Measurements from ENCODE around the gene KREMEN1. TPM values are rescaled to one million over a fixed set of nuclear protein-coding genes. Genes with fewer than 3 reads are reported as not detected.

The KREMEN1 gene
- polyA plus RNA-seq, 1 of the 3 experiments (the other 2 are of a cell fraction): 10.0 TPM

- Histone ChIP-seq H3K4me3 (ENCODE audit: low read depth in 2 of 2, low read length in 1 of 2) (no peak overlapping the region), H3K9ac (no peak overlapping the region), H4K20me1 (ENCODE audit: insufficient read depth) (no peaks in the 10 kb centered on the region), H3K9me2 (no peaks in the 10 kb centered on the region), H3K9me3 (no peaks in the 10 kb centered on the region), H3K79me2 (ENCODE audit: insufficient read depth) (no peaks in the 10 kb centered on the region), H3K4me2 (no peak overlapping the region), H3K27ac (ENCODE audit: low read depth in 2 of 2, low read length in 1 of 2) (no peak overlapping the region), H3K36me3 (replicated peaks in 1 of 2; ENCODE audit: control insufficient read depth in 1 of 2, insufficient read depth in 2 of 2, low read length in 1 of 2) (no peaks in the 10 kb centered on the region), H2AFZ (ENCODE audit: low read depth) (no peak overlapping the region), H3K27me3 (ENCODE audit: insufficient read depth) (no peaks in the 10 kb centered on the region), H3F3A (replicated peaks; ENCODE audit: insufficient read depth) (no peaks in the 10 kb centered on the region), H3K4me1 (ENCODE audit: control insufficient read depth in 1 of 2, insufficient read depth in 2 of 2, low read depth in 1 of 2, low read length in 1 of 2) (peaks cover 0 to 4% of the 10 kb centered on the region in 2 experiments; a peak in 2 of 4 replicates)
- no peak for DNase-seq
- TF ChIP-seq MEF2A (IDR thresholded peaks at IDR 0.05; ENCODE audit: borderline replicate concordance, low read depth): no peak
- TF ChIP-seq GATA2 (CRISPR knock-in tag; IDR thresholded peaks at IDR 0.05): no peak
- no peak for TF ChIP-seq SIN3A (IDR thresholded peaks at IDR 0.05; ENCODE audit: borderline replicate concordance, low read depth, low read length)
- no peak for TF ChIP-seq POLR2AphosphoS5 (IDR thresholded peaks at IDR 0.05; ENCODE audit: low read depth, low read length)
- no peak for TF ChIP-seq RFX5 (IDR thresholded peaks at IDR 0.05; ENCODE audit: low read length)
- TF ChIP-seq FOXM1 (IDR thresholded peaks at IDR 0.05; ENCODE audit: low read depth): no peak
- ChIA-PET POLR2A (no interaction called here), CTCF (interaction anchor here (1.2 to 2.3 kb wide), 4 partner anchors 12 to 95 kb away, joined by 3 to 11 read pairs (median 6); no protein-coding TSS in a partner anchor)
- 98% methylated on average over 5 of the region's 9 CpGs for WGBS (ENCODE audit: low lambda C conversion rate)
Observed at GRCh38 chr22:29150701-29151100, 77.9 kb downstream of the KREMEN1 start.

- Histone ChIP-seq H3K27ac (ENCODE audit: low read depth in 2 of 2, low read length in 1 of 2) (no peak overlapping the region), H3K36me3 (replicated peaks in 1 of 2; ENCODE audit: control insufficient read depth in 1 of 2, insufficient read depth in 2 of 2, low read length in 1 of 2) (no peaks in the 10 kb centered on the region), H3K9me3 (no peaks in the 10 kb centered on the region), H2AFZ (ENCODE audit: low read depth) (no peak overlapping the region), H3K9me2 (no peaks in the 10 kb centered on the region), H4K20me1 (ENCODE audit: insufficient read depth) (no peaks in the 10 kb centered on the region), H3K4me1 (ENCODE audit: control insufficient read depth in 1 of 2, insufficient read depth in 2 of 2, low read depth in 1 of 2, low read length in 1 of 2) (peaks cover 0 to 4% of the 10 kb centered on the region in 2 experiments; a peak in 2 of 4 replicates), H3K27me3 (ENCODE audit: insufficient read depth) (no peaks in the 10 kb centered on the region), H3K9ac (no peak overlapping the region), H3K79me2 (ENCODE audit: insufficient read depth) (no peaks in the 10 kb centered on the region), H3F3A (replicated peaks; ENCODE audit: insufficient read depth) (no peaks in the 10 kb centered on the region), H3K4me3 (ENCODE audit: low read depth in 2 of 2, low read length in 1 of 2) (no peak overlapping the region), H3K4me2 (no peak overlapping the region)
- TF ChIP-seq NFIC (IDR thresholded peaks at IDR 0.05; ENCODE audit: borderline replicate concordance) (no peak), SMC3 (IDR thresholded peaks at IDR 0.05; ENCODE audit: low read depth, low read length) (no peak), YY1 (IDR thresholded peaks at IDR 0.05; ENCODE audit: low read depth) (no peak), TCF12 (IDR thresholded peaks at IDR 0.05) (no peak), FOSL2 (IDR thresholded peaks at IDR 0.05; ENCODE audit: borderline replicate concordance, low read depth) (no peak), EP300 (IDR thresholded peaks at IDR 0.05; ENCODE audit: borderline replicate concordance in 1 of 2, low read depth in 1 of 2, low read length in 1 of 2) (no peak), RCOR1 (IDR thresholded peaks at IDR 0.05; ENCODE audit: low read length) (no peak), CHD2 (IDR thresholded peaks at IDR 0.05; ENCODE audit: low read length, partially characterized antibody) (no peak), SIN3A (IDR thresholded peaks at IDR 0.05; ENCODE audit: borderline replicate concordance, low read depth, low read length) (no peak), RFX5 (IDR thresholded peaks at IDR 0.05; ENCODE audit: low read length) (no peak), MXI1 (IDR thresholded peaks at IDR 0.05; ENCODE audit: low read depth, low read length) (no peak), NRF1 (IDR thresholded peaks at IDR 0.05; ENCODE audit: low read depth, low read length) (no peak), TAF1 (IDR thresholded peaks at IDR 0.05; ENCODE audit: borderline replicate concordance, low read depth, low read length) (no peak), TEAD4 (IDR thresholded peaks at IDR 0.05; ENCODE audit: borderline replicate concordance, insufficient read depth) (no peak), GABPA (IDR thresholded peaks at IDR 0.05; ENCODE audit: low read depth) (no peak), FOXM1 (IDR thresholded peaks at IDR 0.05; ENCODE audit: low read depth) (no peak), EZH2phosphoT487 (IDR thresholded peaks at IDR 0.05; ENCODE audit: borderline replicate concordance, low read depth) (no peak), USF1 (IDR thresholded peaks at IDR 0.05; ENCODE audit: borderline replicate concordance, low read depth) (no peak)
- TF ChIP-seq, protein P1, sequence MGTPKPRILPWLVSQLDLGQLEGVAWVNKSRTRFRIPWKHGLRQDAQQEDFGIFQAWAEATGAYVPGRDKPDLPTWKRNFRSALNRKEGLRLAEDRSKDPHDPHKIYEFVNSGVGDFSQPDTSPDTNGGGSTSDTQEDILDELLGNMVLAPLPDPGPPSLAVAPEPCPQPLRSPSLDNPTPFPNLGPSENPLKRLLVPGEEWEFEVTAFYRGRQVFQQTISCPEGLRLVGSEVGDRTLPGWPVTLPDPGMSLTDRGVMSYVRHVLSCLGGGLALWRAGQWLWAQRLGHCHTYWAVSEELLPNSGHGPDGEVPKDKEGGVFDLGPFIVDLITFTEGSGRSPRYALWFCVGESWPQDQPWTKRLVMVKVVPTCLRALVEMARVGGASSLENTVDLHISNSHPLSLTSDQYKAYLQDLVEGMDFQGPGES (IDR thresholded peaks at IDR 0.05; ENCODE audit: low read depth, low read length): no peak
- TF ChIP-seq, protein P2, sequence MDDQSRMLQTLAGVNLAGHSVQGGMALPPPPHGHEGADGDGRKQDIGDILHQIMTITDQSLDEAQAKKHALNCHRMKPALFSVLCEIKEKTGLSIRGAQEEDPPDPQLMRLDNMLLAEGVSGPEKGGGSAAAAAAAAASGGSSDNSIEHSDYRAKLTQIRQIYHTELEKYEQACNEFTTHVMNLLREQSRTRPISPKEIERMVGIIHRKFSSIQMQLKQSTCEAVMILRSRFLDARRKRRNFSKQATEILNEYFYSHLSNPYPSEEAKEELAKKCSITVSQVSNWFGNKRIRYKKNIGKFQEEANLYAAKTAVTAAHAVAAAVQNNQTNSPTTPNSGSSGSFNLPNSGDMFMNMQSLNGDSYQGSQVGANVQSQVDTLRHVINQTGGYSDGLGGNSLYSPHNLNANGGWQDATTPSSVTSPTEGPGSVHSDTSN (IDR thresholded peaks at IDR 0.05): no peak
- POLR2A ChIA-PET: no interaction called here
- WGBS (ENCODE audit: low lambda C conversion rate): 93% methylated on average over 7 of the region's 7 CpGs
- CTCF ChIA-PET: interaction anchor here (0.9 to 2.3 kb wide), 3 partner anchors 8 to 41 kb away, joined by 3 to 7 read pairs (median 3); no protein-coding TSS in a partner anchor
- DNase-seq: no peak
Observed at GRCh38 chr22:29151316-29151715, 78.5 kb downstream of the KREMEN1 start.
